ENCODE data around the gene SLC8A1.

DNA sequence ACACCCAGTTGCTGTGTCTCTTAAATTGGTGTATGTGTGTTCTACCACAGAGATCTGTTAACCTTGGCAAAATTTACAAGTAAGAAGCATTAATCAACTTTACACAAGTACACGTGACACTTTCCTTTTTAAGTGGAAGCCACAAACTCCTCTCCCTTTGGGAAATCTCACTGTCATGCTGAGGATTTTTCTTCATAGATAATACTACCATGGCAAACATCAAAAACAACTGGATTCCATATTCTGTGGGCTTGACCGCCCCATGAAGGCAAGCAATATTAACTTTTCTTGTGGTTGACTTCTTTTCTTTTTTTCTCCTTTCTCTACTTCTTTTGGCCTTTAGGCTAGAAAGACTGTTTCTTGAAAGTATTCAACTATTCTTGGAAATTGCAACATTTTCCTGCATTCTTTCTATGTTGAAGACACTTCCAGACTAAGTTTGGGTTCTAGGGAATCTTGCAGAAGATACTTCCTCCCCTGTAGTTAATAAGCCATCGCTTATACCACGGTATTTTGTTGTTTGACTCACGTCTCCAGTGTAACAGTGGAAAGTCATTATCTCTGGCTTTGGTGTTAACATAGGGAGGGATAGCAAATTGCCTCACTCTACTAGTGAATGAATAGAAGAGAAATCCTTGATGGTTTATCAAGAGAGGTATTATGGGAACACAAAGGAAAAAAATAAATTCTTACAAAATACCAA is 79.5 kb downstream of the SLC8A1 start:
- TF ChIP-seq, protein P1, sequence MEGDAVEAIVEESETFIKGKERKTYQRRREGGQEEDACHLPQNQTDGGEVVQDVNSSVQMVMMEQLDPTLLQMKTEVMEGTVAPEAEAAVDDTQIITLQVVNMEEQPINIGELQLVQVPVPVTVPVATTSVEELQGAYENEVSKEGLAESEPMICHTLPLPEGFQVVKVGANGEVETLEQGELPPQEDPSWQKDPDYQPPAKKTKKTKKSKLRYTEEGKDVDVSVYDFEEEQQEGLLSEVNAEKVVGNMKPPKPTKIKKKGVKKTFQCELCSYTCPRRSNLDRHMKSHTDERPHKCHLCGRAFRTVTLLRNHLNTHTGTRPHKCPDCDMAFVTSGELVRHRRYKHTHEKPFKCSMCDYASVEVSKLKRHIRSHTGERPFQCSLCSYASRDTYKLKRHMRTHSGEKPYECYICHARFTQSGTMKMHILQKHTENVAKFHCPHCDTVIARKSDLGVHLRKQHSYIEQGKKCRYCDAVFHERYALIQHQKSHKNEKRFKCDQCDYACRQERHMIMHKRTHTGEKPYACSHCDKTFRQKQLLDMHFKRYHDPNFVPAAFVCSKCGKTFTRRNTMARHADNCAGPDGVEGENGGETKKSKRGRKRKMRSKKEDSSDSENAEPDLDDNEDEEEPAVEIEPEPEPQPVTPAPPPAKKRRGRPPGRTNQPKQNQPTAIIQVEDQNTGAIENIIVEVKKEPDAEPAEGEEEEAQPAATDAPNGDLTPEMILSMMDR (IDR thresholded peaks at IDR 0.05): no peak
- TF ChIP-seq POLR2A (IDR thresholded peaks at IDR 0.05): no peak
